Measurements from ENCODE around the gene TEX10. TPM values are rescaled to one million over a fixed set of nuclear protein-coding genes. Genes with fewer than 3 reads are reported as not detected.

Gene TEX10
- total RNA-seq, 1 donor from 2014 or later = 10.5 TPM

DNA sequence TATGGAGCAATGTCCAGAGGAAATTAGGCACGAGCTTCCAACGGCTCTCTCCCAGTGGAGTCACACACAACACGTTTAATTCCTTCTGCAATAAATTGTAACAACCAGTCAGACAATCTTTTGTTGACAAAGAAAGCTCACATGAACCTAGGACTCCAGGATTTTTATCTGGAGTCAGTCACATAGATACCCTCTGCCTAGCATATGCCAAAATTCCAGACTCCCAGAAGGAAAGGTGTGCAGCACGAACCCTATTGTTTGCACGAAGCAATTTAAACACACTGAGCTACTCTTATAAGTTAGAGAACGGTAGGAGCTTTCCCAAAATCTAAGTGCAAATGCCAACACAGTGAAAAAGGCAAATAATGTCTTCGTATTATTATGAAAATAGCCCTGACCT is 67.1 kb downstream of the TEX10 start:
- TF ChIP-seq, protein P1, sequence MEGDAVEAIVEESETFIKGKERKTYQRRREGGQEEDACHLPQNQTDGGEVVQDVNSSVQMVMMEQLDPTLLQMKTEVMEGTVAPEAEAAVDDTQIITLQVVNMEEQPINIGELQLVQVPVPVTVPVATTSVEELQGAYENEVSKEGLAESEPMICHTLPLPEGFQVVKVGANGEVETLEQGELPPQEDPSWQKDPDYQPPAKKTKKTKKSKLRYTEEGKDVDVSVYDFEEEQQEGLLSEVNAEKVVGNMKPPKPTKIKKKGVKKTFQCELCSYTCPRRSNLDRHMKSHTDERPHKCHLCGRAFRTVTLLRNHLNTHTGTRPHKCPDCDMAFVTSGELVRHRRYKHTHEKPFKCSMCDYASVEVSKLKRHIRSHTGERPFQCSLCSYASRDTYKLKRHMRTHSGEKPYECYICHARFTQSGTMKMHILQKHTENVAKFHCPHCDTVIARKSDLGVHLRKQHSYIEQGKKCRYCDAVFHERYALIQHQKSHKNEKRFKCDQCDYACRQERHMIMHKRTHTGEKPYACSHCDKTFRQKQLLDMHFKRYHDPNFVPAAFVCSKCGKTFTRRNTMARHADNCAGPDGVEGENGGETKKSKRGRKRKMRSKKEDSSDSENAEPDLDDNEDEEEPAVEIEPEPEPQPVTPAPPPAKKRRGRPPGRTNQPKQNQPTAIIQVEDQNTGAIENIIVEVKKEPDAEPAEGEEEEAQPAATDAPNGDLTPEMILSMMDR (IDR thresholded peaks at IDR 0.05) = no peak
- no peak overlapping the region for H3K4me3 ChIP-seq
- peaks cover 7% of the 10 kb centered on the region for H3K9me3 ChIP-seq
- DNase-seq (no peak), ATAC-seq (no peak)
- no peaks in the 10 kb centered on the region for H3K27me3 ChIP-seq (ENCODE audit: low read depth)
- intact Hi-C loops (cut with DNase I) = no loop called here
- peaks cover 30% of the 10 kb centered on the region for H3K36me3 ChIP-seq
- H3K4me1 ChIP-seq = no peaks in the 10 kb centered on the region
- H3K27ac ChIP-seq = no peak overlapping the region

DNA sequence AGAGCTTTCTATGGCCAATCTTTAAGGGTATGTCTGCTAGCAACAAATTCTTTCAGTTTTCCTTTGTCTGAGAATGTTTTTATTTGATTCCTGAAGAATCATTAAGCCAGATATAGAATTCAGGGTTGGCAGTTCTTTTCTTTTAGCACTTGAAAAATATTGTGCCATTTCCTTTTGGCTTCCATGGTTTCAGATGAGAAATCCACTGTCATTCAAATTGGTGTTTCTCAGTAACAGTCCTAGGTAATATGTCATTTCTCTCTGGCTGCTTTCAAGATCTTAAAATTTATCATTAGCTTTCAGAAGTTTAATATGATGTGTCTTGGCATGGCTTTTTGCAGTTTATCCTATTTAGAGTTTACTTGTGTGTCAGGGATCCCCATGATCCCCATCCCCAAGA is 67.7 kb downstream of the TEX10 start:
- no peak for ATAC-seq
- no peak overlapping the region for H3K4me3 ChIP-seq
- no peak overlapping the region for H3K27ac ChIP-seq
- TF ChIP-seq, protein P1 (IDR thresholded peaks at IDR 0.05) = no peak
- peaks cover 27% of the 10 kb centered on the region for H3K36me3 ChIP-seq
- no peaks in the 10 kb centered on the region for H3K27me3 ChIP-seq (ENCODE audit: low read depth)
- H3K9me3 ChIP-seq = peaks cover 7% of the 10 kb centered on the region
- no peak for DNase-seq
- intact Hi-C loops (cut with DNase I) = no loop called here
- no peaks in the 10 kb centered on the region for H3K4me1 ChIP-seq

DNA sequence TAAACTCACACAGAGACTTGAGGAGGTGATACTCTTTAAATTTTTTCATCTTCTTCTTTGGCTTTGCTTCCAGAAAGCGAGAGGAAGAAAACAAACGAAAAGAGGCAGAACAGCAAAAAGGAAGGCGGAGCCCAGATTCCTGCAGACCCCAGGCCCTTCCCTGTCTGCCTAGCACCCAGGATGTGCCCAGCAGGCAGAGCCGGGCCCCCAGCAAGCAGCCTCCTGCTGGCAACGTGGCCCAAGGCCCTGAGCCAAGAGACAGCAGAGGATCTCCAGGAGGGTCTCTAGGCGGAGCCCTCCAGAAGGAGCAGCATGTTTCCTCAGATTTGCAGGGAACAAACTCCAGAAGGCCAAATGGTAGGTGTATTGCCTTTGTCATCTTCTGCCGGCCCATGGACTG is 68.5 kb downstream of the TEX10 start:
- TF ChIP-seq, protein P1 (IDR thresholded peaks at IDR 0.05) = no peak
- H3K27me3 ChIP-seq (ENCODE audit: low read depth) = no peaks in the 10 kb centered on the region
- H3K27ac ChIP-seq = no peak overlapping the region
- no peak for ATAC-seq
- no peak for DNase-seq
- peaks cover 7% of the 10 kb centered on the region for H3K9me3 ChIP-seq
- H3K36me3 ChIP-seq = peaks cover 27% of the 10 kb centered on the region
- H3K4me1 ChIP-seq = no peaks in the 10 kb centered on the region
- intact Hi-C loops (cut with DNase I) = no loop called here
- H3K4me3 ChIP-seq = no peak overlapping the region

DNA sequence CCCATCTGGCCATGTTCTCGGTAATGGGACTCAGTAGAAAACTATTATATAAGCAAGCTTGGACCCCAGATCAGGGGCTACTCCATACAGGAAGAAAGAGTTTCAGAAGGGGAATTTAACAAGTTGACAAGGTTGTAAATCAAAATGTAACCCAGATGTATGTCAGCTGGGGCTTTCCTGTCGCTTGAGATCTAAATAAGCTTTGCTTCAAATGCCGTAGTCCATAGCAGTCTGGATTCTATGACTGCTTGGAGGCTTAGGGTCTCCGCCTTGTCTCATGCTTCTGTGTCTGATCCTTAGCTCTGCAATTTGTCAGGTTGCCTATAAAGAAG is 70.4 kb downstream of the TEX10 start:
- intact Hi-C loops (cut with DNase I) = no loop called here
- H3K27ac ChIP-seq = no peak overlapping the region
- no peaks in the 10 kb centered on the region for H3K9me3 ChIP-seq
- no peak for DNase-seq
- H3K36me3 ChIP-seq = peaks cover 27% of the 10 kb centered on the region
- H3K27me3 ChIP-seq (ENCODE audit: low read depth) = no peaks in the 10 kb centered on the region
- no peak overlapping the region for H3K4me3 ChIP-seq
- TF ChIP-seq, protein P1 (IDR thresholded peaks at IDR 0.05) = no peak
- no peak for ATAC-seq
- H3K4me1 ChIP-seq = no peaks in the 10 kb centered on the region

DNA sequence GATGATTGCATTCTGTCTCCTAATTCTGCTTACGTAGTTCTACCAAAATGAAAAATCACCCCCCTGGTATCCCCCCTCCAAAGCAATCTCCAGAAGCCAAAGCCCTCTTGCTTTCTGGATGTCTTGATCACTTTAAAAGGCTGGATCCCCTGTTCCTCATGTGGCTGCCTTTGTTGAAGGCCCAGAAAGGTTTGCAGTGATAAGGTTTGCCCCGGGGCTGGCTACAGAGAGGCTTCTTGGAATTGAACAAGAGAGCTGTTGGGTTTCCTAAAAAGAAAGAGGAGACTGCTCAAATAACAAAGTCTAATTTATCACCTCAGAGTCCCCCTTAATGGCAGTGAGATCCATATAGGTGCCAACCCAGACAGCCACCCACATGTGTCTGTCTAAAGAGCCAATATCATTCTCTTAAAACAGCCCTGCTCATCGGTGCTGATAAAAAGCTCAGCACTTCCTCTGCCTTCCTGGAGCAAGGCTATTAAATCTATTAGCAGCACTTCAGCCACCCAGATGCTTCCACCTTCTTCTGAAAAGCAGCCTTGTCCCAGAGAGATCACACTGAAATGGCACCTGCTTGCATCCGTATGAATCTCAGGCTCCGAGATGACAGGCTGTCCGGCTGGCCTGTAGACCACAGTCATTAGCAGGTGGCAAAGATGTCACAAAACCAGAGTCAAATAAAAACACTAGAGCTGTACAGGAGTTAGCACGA is 70.9 kb downstream of the TEX10 start:
- Histone ChIP-seq H3K27me3 (ENCODE audit: low read depth) (no peaks in the 10 kb centered on the region), H3K4me3 (no peak overlapping the region), H3K4me1 (no peaks in the 10 kb centered on the region), H3K9me3 (no peaks in the 10 kb centered on the region), H3K36me3 (peaks cover 24% of the 10 kb centered on the region), H3K27ac (no peak overlapping the region)
- intact Hi-C loops (cut with DNase I) = no loop called here
- ATAC-seq (no peak), DNase-seq (no peak)
- TF ChIP-seq, protein P1 (IDR thresholded peaks at IDR 0.05) = no peak
